ENCODE measurements around the gene CLDN4. TPM values are rescaled to one million over a fixed set of nuclear protein-coding genes. Genes with fewer than 3 reads are reported as not detected.

CLDN4 gene
- total RNA-seq, 1 experiment from 2014 or later, result 15.6 TPM

- H4K20me1 ChIP-seq (ENCODE audit: control insufficient read depth, insufficient read depth, insufficient read length), result no peaks in the 10 kb centered on the region
- no peak overlapping the region for H4K5ac ChIP-seq (ENCODE audit: insufficient read length, low read depth, low read length)
- no peak overlapping the region for H2AK5ac ChIP-seq (ENCODE audit: insufficient read length, low read length)
- no peak overlapping the region for H4K8ac ChIP-seq (replicated peaks; ENCODE audit: insufficient read length, low read depth, low read length)
- Mint-ChIP-seq H3K27ac (peak overlapping the region; percentile 76 to 90 (median 83)), H3K36me3 (ENCODE audit: insufficient read depth in 1 of 3, low read depth in 3 of 3) (peaks cover 2 to 7% (median 5%) of the 10 kb centered on the region in 3 experiments; a peak in 4 of 7 replicates), H3K4me1 (peaks cover 47 to 54% of the 10 kb centered on the region in 2 experiments), H3K27me3 (ENCODE audit: low read depth) (peaks cover 9% of the 10 kb centered on the region), H3K9me3 (peaks cover 0 to 4% of the 10 kb centered on the region in 2 experiments; a peak in 3 of 5 replicates), H3K4me3 (peak overlapping the region in 1 of 2 experiments; percentile 22; a peak in 2 of 5 replicates)
- H3K4me2 ChIP-seq (ENCODE audit: insufficient read depth, insufficient read length, low read length), result no peak overlapping the region
- peak; percentile 78 for DNase-seq
- no peak overlapping the region for H2BK12ac ChIP-seq (ENCODE audit: insufficient read length, low read depth, low read length)
- peak overlapping the region; percentile 19 for H3K27ac ChIP-seq (ENCODE audit: insufficient read length, low read depth, low read length)
- no peak overlapping the region for H2BK20ac ChIP-seq (ENCODE audit: low read depth, low read length, poor library complexity, severe bottlenecking)
- H3K79me1 ChIP-seq (ENCODE audit: insufficient read depth, low read depth, low read length, poor library complexity, severe bottlenecking), result no peaks in the 10 kb centered on the region
- no peak for TF ChIP-seq CTCF (conservative IDR thresholded peaks at IDR 0.05)
- H4K91ac ChIP-seq (ENCODE audit: insufficient read length, low read depth, low read length), result no peak overlapping the region
- no peak overlapping the region for H3K9ac ChIP-seq (ENCODE audit: extremely low read depth, insufficient read length, low read length)
- H3K23me2 ChIP-seq (ENCODE audit: insufficient read length, low read depth, low read length, poor library complexity, severe bottlenecking), result peaks cover 9% of the 10 kb centered on the region
- WGBS (ENCODE audit: extremely low coverage, insufficient read length, low lambda C conversion rate), result no CpG with 5 or more reads among the region's 13 CpGs
- H3K27me3 ChIP-seq (ENCODE audit: insufficient read depth, low read length), result no peaks in the 10 kb centered on the region
- peaks cover 15% of the 10 kb centered on the region for H3K4me1 ChIP-seq (ENCODE audit: insufficient read depth, low read length)
- H3K18ac ChIP-seq (ENCODE audit: insufficient read length, low read depth, low read length), result peak overlapping the region; percentile 79
- H2BK15ac ChIP-seq (ENCODE audit: low read depth, low read length), result no peak overlapping the region
- H2BK5ac ChIP-seq (ENCODE audit: insufficient read length, low read length), result no peak overlapping the region
- H3K9me3 ChIP-seq (ENCODE audit: control insufficient read depth, low read depth, low read length), result no peaks in the 10 kb centered on the region
- peak overlapping the region; percentile 70 for H3K14ac ChIP-seq (ENCODE audit: insufficient read depth, low read length)
- no peak overlapping the region for H3K23ac ChIP-seq (ENCODE audit: insufficient read length, low read depth, low read length)
- no peaks in the 10 kb centered on the region for H3K79me2 ChIP-seq (ENCODE audit: insufficient read depth, low read length)
- H3T11ph ChIP-seq (ENCODE audit: low read length), result no peak overlapping the region
- no peak overlapping the region for H3K4ac ChIP-seq (ENCODE audit: low read depth, low read length)
- H2AFZ ChIP-seq (ENCODE audit: low read length), result no peak overlapping the region
- H3K56ac ChIP-seq (ENCODE audit: insufficient read length, low read depth, low read length), result no peak overlapping the region
- H2BK120ac ChIP-seq (ENCODE audit: low read depth, low read length, poor library complexity, severe bottlenecking), result no peak overlapping the region
These were observed 2.6 kb downstream of the CLDN4 start for GRCh38 chr7:73833251-73833919.
